TTC549 (cell line): Measurements from ENCODE around the gene ABCC4.

Experiments used
- FAIRE-seq: peaks from 2 replicates; lab custom pipeline; 2012; peaks lifted over from hg19 to GRCh38; lab: Jason Lieb, UNC

Gene ABCC4

GRCh38 chr13:95256091-95256490 is 45.2 kb downstream of the ABCC4 start:
- FAIRE-seq, result no peak

- no peak for FAIRE-seq
These were observed 46.0 kb downstream of the ABCC4 start for GRCh38 chr13:95255072-95255732.

- no peak for FAIRE-seq
These were observed 46.9 kb downstream of the ABCC4 start for GRCh38 chr13:95254339-95254738.

- FAIRE-seq, result no peak
These were observed 48.2 kb downstream of the ABCC4 start for GRCh38 chr13:95253033-95253432.

- FAIRE-seq, result no peak
These were observed 49.6 kb downstream of the ABCC4 start for GRCh38 chr13:95251641-95252040.

- FAIRE-seq, result no peak
These were observed 50.3 kb downstream of the ABCC4 start for GRCh38 chr13:95250961-95251360.

- no peak for FAIRE-seq
These were observed 52.3 kb downstream of the ABCC4 start for GRCh38 chr13:95248953-95249352.

GRCh38 chr13:95247852-95248251 is 53.4 kb downstream of the ABCC4 start:
- FAIRE-seq, result no peak

GRCh38 chr13:95247171-95247570 is 54.1 kb downstream of the ABCC4 start:
- FAIRE-seq, result no peak

GRCh38 chr13:95246292-95247082 is 54.8 kb downstream of the ABCC4 start:
- no peak for FAIRE-seq

GRCh38 chr13:95245071-95245470 is 56.2 kb downstream of the ABCC4 start:
- FAIRE-seq, result no peak

- FAIRE-seq, result no peak
These were observed 58.0 kb downstream of the ABCC4 start for GRCh38 chr13:95243207-95243606.

- no peak for FAIRE-seq
These were observed 59.9 kb downstream of the ABCC4 start for GRCh38 chr13:95241321-95241720.

GRCh38 chr13:95239283-95239682 is 62.0 kb downstream of the ABCC4 start:
- no peak for FAIRE-seq

- FAIRE-seq, result no peak
These were observed 63.9 kb downstream of the ABCC4 start for GRCh38 chr13:95237310-95237870.

GRCh38 chr13:95236774-95237173 is 64.5 kb downstream of the ABCC4 start:
- no peak for FAIRE-seq

- FAIRE-seq, result no peak
These were observed 65.3 kb downstream of the ABCC4 start for GRCh38 chr13:95235974-95236373.

- no peak for FAIRE-seq
These were observed 66.0 kb downstream of the ABCC4 start for GRCh38 chr13:95235199-95235756.

- FAIRE-seq, result no peak
These were observed 67.0 kb downstream of the ABCC4 start for GRCh38 chr13:95234242-95234641.

GRCh38 chr13:95233026-95233635 is 68.1 kb downstream of the ABCC4 start:
- no peak for FAIRE-seq

GRCh38 chr13:95231393-95231792 is 69.9 kb downstream of the ABCC4 start:
- no peak for FAIRE-seq

GRCh38 chr13:95229855-95230254 is 71.4 kb downstream of the ABCC4 start:
- FAIRE-seq, result no peak

GRCh38 chr13:95228130-95228529 is 73.1 kb downstream of the ABCC4 start:
- no peak for FAIRE-seq
